CD4-positive, alpha-beta T cell treated with Interleukin-15 for 4 hours (primary cell): ENCODE results near the gene NOTCH2.

Experiments
- DNase-seq: peaks from one replicate; pipeline ENCODE4 v3.0.0-alpha.2; 2020; ENCODE audit warnings: low spot score

Gene NOTCH2

GRCh38 chr1:119906927-119907652 lies 162.4 kb downstream of the NOTCH2 start:
- no peak for DNase-seq

- no peak for DNase-seq
These were observed 166.0 kb downstream of the NOTCH2 start for GRCh38 chr1:119903443-119903835.

GRCh38 chr1:119902775-119903442 lies 166.6 kb downstream of the NOTCH2 start:
- no peak for DNase-seq

GRCh38 chr1:119898981-119899720 lies 170.3 kb downstream of the NOTCH2 start:
- no peak for DNase-seq

GRCh38 chr1:119898530-119898929 lies 170.9 kb downstream of the NOTCH2 start:
- no peak for DNase-seq

GRCh38 chr1:119896303-119896702 lies 173.2 kb downstream of the NOTCH2 start, which contains the start of gene ADAM30:
Gene ADAM30 (minus strand): TSS chr1:119896515. CDS start chr1:119896336, 179 bp downstream.
- DNase-seq = no peak

- no peak for DNase-seq
These were observed 174.4 kb downstream of the NOTCH2 start for GRCh38 chr1:119895102-119895501.

- no peak for DNase-seq
These were observed 175.4 kb downstream of the NOTCH2 start for GRCh38 chr1:119893827-119894700.

- DNase-seq = no peak
These were observed 176.1 kb downstream of the NOTCH2 start for GRCh38 chr1:119893238-119893791.

- DNase-seq = no peak
These were observed 178.1 kb downstream of the NOTCH2 start for GRCh38 chr1:119891386-119891785.

GRCh38 chr1:119888476-119888875 lies 181.0 kb downstream of the NOTCH2 start:
- no peak for DNase-seq

- DNase-seq = no peak
These were observed 182.0 kb downstream of the NOTCH2 start for GRCh38 chr1:119887427-119887826.

GRCh38 chr1:119885903-119886783 lies 183.3 kb downstream of the NOTCH2 start:
- peak; percentile 44 for DNase-seq

- DNase-seq = no peak
These were observed 184.8 kb downstream of the NOTCH2 start for GRCh38 chr1:119884711-119885110.

GRCh38 chr1:119883826-119884225 lies 185.6 kb downstream of the NOTCH2 start:
- DNase-seq = no peak

- no peak for DNase-seq
These were observed 187.1 kb downstream of the NOTCH2 start for GRCh38 chr1:119882132-119883049.

GRCh38 chr1:119879510-119880434 lies 189.7 kb downstream of the NOTCH2 start:
- DNase-seq = no peak

- no peak for DNase-seq
These were observed 191.3 kb downstream of the NOTCH2 start for GRCh38 chr1:119878171-119878570.
